ENCODE results near the gene BACH2.

- TF ChIP-seq CTCF (IDR thresholded peaks at IDR 0.05; ENCODE audit: low read depth, low read length, poor library complexity, severe bottlenecking) (no peak), EZH2phosphoT487 (IDR thresholded peaks at IDR 0.05; ENCODE audit: borderline replicate concordance, low read length) (no peak)
Observed at GRCh38 chr6:90338409-90338808, 41.8 kb upstream of the BACH2 start.
